GM21447 (cell line): ENCODE results near the gene EGFL7.

Experiments used
- ATAC-seq: cut with Tn5 transposase; IDR thresholded peaks from one replicate; pipeline ENCODE4 v1.9.1; 2021; ENCODE audit not compliant: unreplicated experiment

The EGFL7 gene

DNA sequence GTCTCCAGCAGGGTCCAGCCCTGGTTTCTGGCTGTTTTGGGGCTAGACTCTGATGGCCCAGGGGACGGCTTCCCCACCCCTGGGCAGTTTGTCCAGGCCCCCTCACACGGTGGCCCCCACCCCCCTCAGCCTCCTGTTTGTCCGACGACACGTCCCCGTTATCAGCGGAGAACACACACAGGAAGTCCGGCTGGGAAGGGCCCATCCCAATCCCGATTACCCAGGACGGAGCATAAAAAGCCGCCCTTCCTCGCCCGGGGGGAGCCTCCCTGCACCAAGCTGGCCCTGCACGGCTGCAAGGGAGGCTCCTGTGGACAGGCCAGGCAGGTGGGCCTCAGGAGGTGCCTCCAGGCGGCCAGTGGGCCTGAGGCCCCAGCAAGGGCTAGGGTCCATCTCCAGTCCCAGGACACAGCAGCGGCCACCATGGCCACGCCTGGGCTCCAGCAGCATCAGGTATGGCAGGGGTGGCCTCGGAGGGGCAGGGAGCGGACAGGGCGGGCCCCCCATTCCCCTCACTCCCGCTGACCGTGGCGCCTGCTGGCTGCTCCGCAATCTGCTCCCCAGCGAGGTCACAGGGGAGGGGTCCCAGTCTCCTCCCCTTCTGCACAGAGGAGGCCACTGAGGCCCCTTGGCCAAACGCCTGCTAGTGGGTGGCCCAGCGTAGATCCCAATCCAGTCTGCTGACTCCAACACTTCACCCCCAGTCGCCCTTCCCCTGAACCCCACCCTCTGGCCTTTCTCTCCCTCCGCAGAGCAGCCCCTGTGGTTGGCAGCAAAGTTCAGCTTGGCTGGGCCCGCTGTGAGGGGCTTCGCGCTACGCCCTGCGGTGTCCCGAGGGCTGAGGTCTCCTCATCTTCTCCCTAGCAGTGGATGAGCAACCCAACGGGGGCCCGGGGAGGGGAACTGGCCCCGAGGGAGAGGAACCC, at the start of gene EGFL7:
Gene EGFL7, plus strand, starts transcription at position 261 of the 926 bp plus-strand sequence. CDS start 5,367 bp downstream, outside the sequence.
- no peak for ATAC-seq

GRCh38 chr9:136613824-136614371, 48.8 kb upstream of the EGFL7 start:
- ATAC-seq = no peak

- no peak for ATAC-seq
These were observed 48.3 kb upstream of the EGFL7 start for GRCh38 chr9:136614372-136614922.

DNA sequence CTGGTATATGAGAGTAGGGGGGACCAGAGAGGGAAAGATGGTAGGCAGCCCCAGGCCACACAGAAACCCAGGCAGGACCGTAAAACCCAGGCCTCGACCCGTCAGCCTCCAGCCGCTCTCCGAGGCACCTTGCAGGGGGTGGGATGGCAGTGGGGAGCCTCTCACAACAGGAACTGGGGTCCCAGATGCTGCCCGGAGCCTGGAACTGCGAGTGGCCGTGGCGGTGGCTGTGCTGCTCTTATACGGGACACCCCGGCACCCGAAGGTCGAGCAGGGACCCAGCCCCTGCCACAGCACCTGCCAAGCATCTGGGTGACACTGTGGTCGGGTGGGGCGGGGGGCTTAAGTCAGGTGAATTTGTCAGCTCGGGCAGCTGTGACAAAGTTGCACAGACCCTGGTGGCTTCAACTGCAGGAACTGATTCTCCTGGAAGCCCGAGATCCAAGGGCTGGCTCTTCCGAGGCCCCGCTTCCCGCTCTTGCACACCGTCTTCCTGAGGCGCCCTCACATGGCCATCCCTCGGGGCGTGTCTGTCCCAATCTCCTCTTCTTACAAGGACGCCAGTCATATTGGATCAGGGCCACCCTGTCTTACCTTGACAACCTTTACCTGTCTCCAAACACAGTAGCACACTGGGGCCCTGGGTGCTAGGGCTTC, 47.6 kb upstream of the EGFL7 start:
- ATAC-seq = no peak

DNA sequence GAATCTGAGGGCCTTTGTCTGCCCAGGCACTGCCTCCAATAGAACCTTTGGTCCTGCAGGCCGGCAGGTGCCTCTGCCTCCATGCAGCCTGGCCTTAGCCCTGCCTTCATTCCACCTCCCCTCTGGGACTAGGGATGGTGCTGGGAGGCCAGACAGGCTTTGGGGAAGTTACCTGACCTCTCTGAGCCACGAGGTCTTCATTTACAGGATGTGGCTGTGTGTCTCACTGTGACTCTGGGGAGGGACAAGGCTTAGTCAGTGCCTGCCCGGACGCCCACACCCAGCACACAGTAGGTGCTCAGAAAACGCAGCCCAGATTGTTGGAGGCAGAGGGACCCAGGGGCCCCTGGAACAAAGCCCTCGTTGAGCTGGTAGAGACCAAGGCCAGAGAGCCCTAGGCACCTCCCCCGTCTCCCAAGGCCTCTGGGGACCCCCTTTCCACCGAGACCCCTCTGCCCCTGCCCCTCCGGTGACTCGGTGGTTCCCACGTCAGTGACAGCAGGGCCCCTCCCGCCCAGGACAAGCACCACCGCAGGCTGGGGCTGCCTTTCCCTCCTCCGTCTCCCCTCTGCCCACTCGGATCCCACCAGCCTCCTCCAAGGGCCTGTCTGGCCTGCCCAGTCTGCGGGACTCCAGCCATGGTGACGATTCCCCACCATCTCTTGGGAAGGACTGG, 46.9 kb upstream of the EGFL7 start:
- no peak for ATAC-seq

DNA sequence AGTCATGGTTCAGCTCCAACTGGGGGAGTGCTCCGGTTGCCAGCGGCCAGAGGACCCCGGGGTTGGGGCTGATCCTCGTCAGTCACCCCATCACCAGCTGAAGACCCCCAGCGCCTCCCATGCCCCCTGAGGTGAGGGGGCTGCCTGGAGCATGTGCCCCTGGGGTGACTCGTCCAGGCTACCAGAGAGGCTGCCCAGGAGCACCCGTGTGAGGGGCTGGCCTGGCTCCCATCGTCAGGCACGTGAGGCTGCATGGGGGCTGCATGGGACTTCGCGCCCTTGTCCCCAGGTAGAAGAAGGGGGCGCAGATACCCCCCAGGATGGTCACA, 46.4 kb upstream of the EGFL7 start:
- ATAC-seq = no peak

- no peak for ATAC-seq
These were observed 45.6 kb upstream of the EGFL7 start for GRCh38 chr9:136616948-136617695.

GRCh38 chr9:136617746-136618579, 44.8 kb upstream of the EGFL7 start:
- no peak for ATAC-seq

- ATAC-seq = no peak
These were observed 43.9 kb upstream of the EGFL7 start for GRCh38 chr9:136618580-136619547.

- no peak for ATAC-seq
These were observed 42.8 kb upstream of the EGFL7 start for GRCh38 chr9:136619742-136620440.

DNA sequence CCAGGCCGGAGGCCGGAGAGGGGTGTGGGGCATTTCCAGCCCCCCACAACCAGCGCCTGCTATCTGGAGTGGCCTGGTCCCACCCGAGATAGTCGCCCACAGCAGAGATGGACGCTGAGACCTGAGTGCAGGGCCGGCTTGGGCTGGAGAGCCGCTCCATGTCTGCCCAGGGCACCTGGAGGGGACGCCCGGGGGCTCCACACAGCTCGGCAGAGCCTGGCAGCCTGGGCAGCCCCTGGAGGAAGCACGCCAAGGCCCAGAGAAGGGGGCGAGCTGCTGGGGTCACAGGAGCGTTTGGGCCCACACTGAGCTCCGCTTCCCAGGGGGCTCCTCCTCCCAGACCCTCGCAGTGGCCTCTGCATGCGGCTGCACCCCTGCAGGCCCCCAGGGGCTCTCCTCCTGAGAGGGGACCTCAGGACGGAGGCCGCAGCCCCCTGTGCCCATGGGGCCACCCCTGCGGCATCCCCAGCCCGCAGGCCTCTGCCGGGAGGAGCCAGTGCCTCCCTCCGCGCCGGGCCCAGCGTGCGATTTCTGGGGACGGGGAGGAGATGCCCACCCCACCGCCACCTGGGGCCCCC, 42.2 kb upstream of the EGFL7 start:
- no peak for ATAC-seq

DNA sequence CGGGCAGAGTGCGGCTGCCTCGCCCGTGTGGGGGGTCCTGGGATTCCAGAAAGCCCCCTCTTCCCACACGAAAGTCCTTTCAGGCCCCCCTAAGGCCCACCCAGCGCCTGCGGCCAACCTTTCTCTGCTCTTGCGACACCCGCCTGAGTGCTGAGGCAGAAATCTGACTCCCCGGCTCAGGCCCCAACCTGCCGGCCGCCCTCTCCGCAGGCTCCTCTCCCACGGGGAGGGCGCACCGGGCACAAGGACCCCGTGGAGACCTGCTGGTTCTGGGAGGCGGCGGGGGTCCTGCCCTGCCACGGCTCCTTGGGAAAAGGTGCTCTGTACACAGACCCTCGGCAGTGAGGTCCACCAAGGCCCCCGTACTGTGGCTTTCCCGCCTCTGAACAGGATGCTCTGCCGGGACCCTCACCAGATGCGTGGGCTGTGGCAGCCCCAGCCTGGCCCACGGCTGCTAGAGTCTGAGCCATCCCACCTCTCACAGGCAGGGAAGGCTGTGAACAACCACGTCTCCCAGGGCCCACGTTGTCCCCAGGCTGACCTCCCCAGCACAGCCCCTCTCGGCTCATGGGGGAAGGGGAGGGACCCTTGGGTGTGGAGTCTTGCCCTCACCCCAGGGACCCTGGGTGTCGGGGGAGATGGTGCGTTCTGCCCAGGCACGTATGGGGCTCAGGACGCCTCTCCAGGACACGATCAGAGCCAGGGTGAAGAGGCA, 41.5 kb upstream of the EGFL7 start:
- ATAC-seq = no peak

DNA sequence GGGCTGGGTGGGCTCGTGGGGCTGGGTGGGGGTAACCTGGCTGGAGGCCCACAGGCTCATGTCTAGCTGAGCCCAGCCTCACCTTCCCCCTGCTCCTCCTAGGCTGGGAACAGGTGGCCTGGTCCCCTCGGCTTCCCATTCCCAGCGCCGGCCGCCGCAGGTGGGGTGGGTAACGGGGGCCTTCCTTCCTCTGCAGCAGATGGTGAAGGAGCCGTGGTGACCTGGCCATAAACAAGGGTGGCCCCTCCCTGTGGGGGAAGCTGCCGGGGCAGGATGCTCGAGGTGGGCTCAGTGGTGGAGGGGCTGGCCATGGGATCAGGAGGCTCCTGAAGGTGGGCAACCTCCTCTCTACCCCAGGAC, 41.0 kb upstream of the EGFL7 start:
- ATAC-seq = no peak

- ATAC-seq = no peak
These were observed 40.2 kb upstream of the EGFL7 start for GRCh38 chr9:136622538-136622948.

GRCh38 chr9:136623016-136623841, 39.5 kb upstream of the EGFL7 start:
- ATAC-seq = no peak

GRCh38 chr9:136623842-136624183, 38.9 kb upstream of the EGFL7 start:
- no peak for ATAC-seq
